ENCODE measurements around the gene CD1B. TPM values are rescaled to one million over a fixed set of nuclear protein-coding genes. Genes with fewer than 3 reads are reported as not detected.

Gene CD1B
- polyA plus RNA-seq, 1 donor from 2014 or later, result not detected

DNA sequence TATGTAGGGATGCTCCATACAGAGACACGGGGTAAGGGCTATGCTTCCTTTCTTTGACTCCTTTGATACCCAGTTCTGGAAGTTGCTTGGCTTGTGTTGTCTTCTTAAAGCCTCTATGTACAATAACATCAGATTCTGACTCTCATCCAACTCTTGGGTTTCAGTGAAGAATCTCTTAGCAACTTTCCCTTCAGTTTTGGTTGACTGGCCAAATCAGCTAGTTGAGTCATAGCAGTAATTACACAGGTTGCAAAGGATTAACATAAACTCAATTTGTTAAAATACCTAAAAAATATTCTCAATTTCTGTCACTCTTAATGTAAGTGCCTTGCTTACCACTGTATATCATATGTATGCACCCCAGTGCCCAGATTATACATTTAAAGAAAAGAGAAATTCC, 31.6 kb upstream of the CD1B start:
- Histone ChIP-seq H4K20me1 (ENCODE audit: insufficient read depth) (no peaks in the 10 kb centered on the region), H3K9me3 (ENCODE audit: low read length) (no peaks in the 10 kb centered on the region), H3K79me2 (replicated peaks; ENCODE audit: insufficient read depth, low read length) (no peaks in the 10 kb centered on the region), H3K36me3 (ENCODE audit: insufficient read depth, low read length) (no peaks in the 10 kb centered on the region), H3K9ac (ENCODE audit: low read length) (no peak overlapping the region), H3F3A (ENCODE audit: insufficient read depth, low read length, poor library complexity, severe bottlenecking) (no peaks in the 10 kb centered on the region), H2AFZ (ENCODE audit: low read depth, low read length) (no peak overlapping the region), H3K4me2 (ENCODE audit: low read length) (no peak overlapping the region), H3K27ac (ENCODE audit: low read length) (no peak overlapping the region), H3K27me3 (ENCODE audit: insufficient read depth, low read depth, low read length) (no peaks in the 10 kb centered on the region), H3K9me2 (ENCODE audit: insufficient read depth, low read length) (no peaks in the 10 kb centered on the region), H3K4me3 (ENCODE audit: low read length) (no peak overlapping the region)
- TF ChIP-seq REST (IDR thresholded peaks at IDR 0.05; ENCODE audit: borderline replicate concordance), result no peak

DNA sequence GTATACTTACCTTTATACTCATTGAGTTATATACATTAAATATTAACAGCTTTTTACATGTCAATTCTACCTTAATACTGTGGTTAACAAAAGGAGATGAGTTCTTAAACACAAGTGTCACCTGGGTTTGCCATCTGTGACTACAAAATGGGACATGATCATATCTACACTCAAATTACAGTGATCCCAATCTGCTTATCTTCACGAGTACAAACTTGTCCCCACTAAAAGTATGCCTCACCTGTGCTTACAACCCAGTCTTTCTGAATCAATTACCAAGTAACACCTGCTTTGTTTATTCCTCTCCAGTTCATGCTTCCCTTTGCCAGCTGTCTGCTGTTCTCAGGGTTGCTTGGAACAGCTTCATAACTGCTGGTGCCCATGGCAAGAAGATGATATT, 31.2 kb upstream of the CD1B start:
- no peaks in the 10 kb centered on the region for H3K9me3 ChIP-seq (ENCODE audit: low read length)
- H4K20me1 ChIP-seq (ENCODE audit: insufficient read depth), result no peaks in the 10 kb centered on the region
- H3K4me3 ChIP-seq (ENCODE audit: low read length), result no peak overlapping the region
- TF ChIP-seq, protein P1, sequence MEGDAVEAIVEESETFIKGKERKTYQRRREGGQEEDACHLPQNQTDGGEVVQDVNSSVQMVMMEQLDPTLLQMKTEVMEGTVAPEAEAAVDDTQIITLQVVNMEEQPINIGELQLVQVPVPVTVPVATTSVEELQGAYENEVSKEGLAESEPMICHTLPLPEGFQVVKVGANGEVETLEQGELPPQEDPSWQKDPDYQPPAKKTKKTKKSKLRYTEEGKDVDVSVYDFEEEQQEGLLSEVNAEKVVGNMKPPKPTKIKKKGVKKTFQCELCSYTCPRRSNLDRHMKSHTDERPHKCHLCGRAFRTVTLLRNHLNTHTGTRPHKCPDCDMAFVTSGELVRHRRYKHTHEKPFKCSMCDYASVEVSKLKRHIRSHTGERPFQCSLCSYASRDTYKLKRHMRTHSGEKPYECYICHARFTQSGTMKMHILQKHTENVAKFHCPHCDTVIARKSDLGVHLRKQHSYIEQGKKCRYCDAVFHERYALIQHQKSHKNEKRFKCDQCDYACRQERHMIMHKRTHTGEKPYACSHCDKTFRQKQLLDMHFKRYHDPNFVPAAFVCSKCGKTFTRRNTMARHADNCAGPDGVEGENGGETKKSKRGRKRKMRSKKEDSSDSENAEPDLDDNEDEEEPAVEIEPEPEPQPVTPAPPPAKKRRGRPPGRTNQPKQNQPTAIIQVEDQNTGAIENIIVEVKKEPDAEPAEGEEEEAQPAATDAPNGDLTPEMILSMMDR (IDR thresholded peaks at IDR 0.05; ENCODE audit: poor library complexity, severe bottlenecking), result no peak
- TF ChIP-seq EZH2 (IDR thresholded peaks at IDR 0.05; ENCODE audit: borderline replicate concordance, insufficient read depth, low read length, poor library complexity, severe bottlenecking), result no peak
- no peak for TF ChIP-seq EP300 (conservative IDR thresholded peaks at IDR 0.05; ENCODE audit: poor library complexity, severe bottlenecking)
- TF ChIP-seq REST (IDR thresholded peaks at IDR 0.05; ENCODE audit: borderline replicate concordance), result no peak
- no peak for TF ChIP-seq MXI1 (conservative IDR thresholded peaks at IDR 0.05; ENCODE audit: poor library complexity, severe bottlenecking)
- no peak for TF ChIP-seq SMC3 (conservative IDR thresholded peaks at IDR 0.05; ENCODE audit: poor library complexity)
- no peak for TF ChIP-seq RAD21 (conservative IDR thresholded peaks at IDR 0.05)
- no peak for TF ChIP-seq TAF1 (IDR thresholded peaks at IDR 0.05; ENCODE audit: low read depth)
- TF ChIP-seq POLR2AphosphoS5 (IDR thresholded peaks at IDR 0.05), result no peak
- no peaks in the 10 kb centered on the region for H3F3A ChIP-seq (ENCODE audit: insufficient read depth, low read length, poor library complexity, severe bottlenecking)
- H3K79me2 ChIP-seq (replicated peaks; ENCODE audit: insufficient read depth, low read length), result no peaks in the 10 kb centered on the region
- no peak overlapping the region for H3K9ac ChIP-seq (ENCODE audit: low read length)
- H3K4me2 ChIP-seq (ENCODE audit: low read length), result no peak overlapping the region
- no peak overlapping the region for H3K27ac ChIP-seq (ENCODE audit: low read length)
- H3K36me3 ChIP-seq (ENCODE audit: insufficient read depth, low read length), result no peaks in the 10 kb centered on the region
- H3K27me3 ChIP-seq (ENCODE audit: insufficient read depth, low read depth, low read length), result no peaks in the 10 kb centered on the region
- no peak overlapping the region for H2AFZ ChIP-seq (ENCODE audit: low read depth, low read length)
- H3K9me2 ChIP-seq (ENCODE audit: insufficient read depth, low read length), result no peaks in the 10 kb centered on the region
